HG02981 (cell line): ENCODE results near the gene AMPH.

Experiments
- ATAC-seq: cut with Tn5 transposase; IDR thresholded peaks from one replicate; pipeline ENCODE4 v1.9.1; 2021; ENCODE audit warnings: mild to moderate bottlenecking, moderate library complexity; ENCODE audit not compliant: unreplicated experiment

AMPH gene

GRCh38 chr7:38476764-38477163 lies 154.4 kb downstream of the AMPH start:
- ATAC-seq: no peak

GRCh38 chr7:38465956-38466355 lies 165.2 kb downstream of the AMPH start:
- ATAC-seq: no peak

- ATAC-seq: peak; percentile 94
These were observed 167.6 kb downstream of the AMPH start for GRCh38 chr7:38463277-38464225.

GRCh38 chr7:38462819-38463218 lies 168.4 kb downstream of the AMPH start:
- ATAC-seq: no peak

GRCh38 chr7:38461887-38462286 lies 169.3 kb downstream of the AMPH start:
- no peak for ATAC-seq

GRCh38 chr7:38453826-38454225 lies 177.3 kb downstream of the AMPH start:
- no peak for ATAC-seq

- no peak for ATAC-seq
These were observed 178.0 kb downstream of the AMPH start for GRCh38 chr7:38453168-38453567.

- no peak for ATAC-seq
These were observed 178.5 kb downstream of the AMPH start for GRCh38 chr7:38452681-38453108.

GRCh38 chr7:38451840-38452239 lies 179.3 kb downstream of the AMPH start:
- ATAC-seq: no peak

GRCh38 chr7:38448584-38449234 lies 182.5 kb downstream of the AMPH start:
- ATAC-seq: no peak

- no peak for ATAC-seq
These were observed 183.1 kb downstream of the AMPH start for GRCh38 chr7:38448054-38448453.

- no peak for ATAC-seq
These were observed 192.2 kb downstream of the AMPH start for GRCh38 chr7:38438970-38439369.

GRCh38 chr7:38432671-38433070 lies 198.5 kb downstream of the AMPH start:
- ATAC-seq: no peak

GRCh38 chr7:38432080-38432479 lies 199.1 kb downstream of the AMPH start:
- ATAC-seq: no peak

- no peak for ATAC-seq
These were observed 202.1 kb downstream of the AMPH start for GRCh38 chr7:38429057-38429456.

- ATAC-seq: no peak
These were observed 203.1 kb downstream of the AMPH start for GRCh38 chr7:38428041-38428440.

- ATAC-seq: no peak
These were observed 203.8 kb downstream of the AMPH start for GRCh38 chr7:38427279-38427955.

GRCh38 chr7:38425509-38425908 lies 205.7 kb downstream of the AMPH start:
- peak; percentile 65 for ATAC-seq

GRCh38 chr7:38424750-38425463 lies 206.3 kb downstream of the AMPH start:
- no peak for ATAC-seq

- peak; percentile 48 for ATAC-seq
These were observed 217.4 kb downstream of the AMPH start for GRCh38 chr7:38413784-38414183.

- no peak for ATAC-seq
These were observed 219.8 kb downstream of the AMPH start for GRCh38 chr7:38411404-38411803.
